Activated CD4-positive, alpha-beta T cell treated with anti-CD3 and anti-CD28 coated beads, Interleukin-2, amount 10 ng/mL, durations not matched to agents 7 days and 5 days (primary cell): Measurements from ENCODE around the gene GDAP1L1. TPM values are rescaled to one million over a fixed set of nuclear protein-coding genes. Genes with fewer than 3 reads are reported as not detected.

Source experiments
- CTCF ChIA-PET: fragments of 350-600 bp; sonication (Branson Sonifier 250); formaldehyde crosslinking; loops from one replicate; lab custom pipeline; 2021; ENCODE audit warnings: antibody characterized with exemption; lab: Charles Lee
- POLR2A ChIA-PET: fragments of 350-600 bp; sonication (Branson Sonifier 250); formaldehyde crosslinking; loops from one replicate; lab custom pipeline; 2021; ENCODE audit warnings: antibody characterized with exemption; lab: Charles Lee
- DNase-seq: peaks from one replicate; pipeline ENCODE4 v3.0.0-alpha.2; 2020
- H3K27ac Mint-ChIP-seq: one replicate; pipeline ENCODE4 v1.8.0; 2021; ENCODE audit warnings: mild to moderate bottlenecking, moderate library complexity, mixed read lengths
- H3K27me3 Mint-ChIP-seq: one replicate; pipeline ENCODE4 v1.8.0; 2021; ENCODE audit warnings: mixed read lengths
- H3K36me3 Mint-ChIP-seq: one replicate; pipeline ENCODE4 v1.8.0; 2021; ENCODE audit warnings: low read depth, mixed read lengths
- H3K4me1 Mint-ChIP-seq: one replicate; pipeline ENCODE4 v1.8.0; 2021; ENCODE audit warnings: mixed read lengths
- H3K4me3 Mint-ChIP-seq: one replicate; pipeline ENCODE4 v1.8.0; 2021; ENCODE audit warnings: mild to moderate bottlenecking, moderate library complexity, mixed read lengths
- H3K9me3 Mint-ChIP-seq: one replicate; pipeline ENCODE4 v1.8.0; 2021; ENCODE audit warnings: mixed read lengths
- total RNA-seq, 2 experiments: library from RNA; stranded (reverse); gene quantifications; one replicate each; pipeline ENCODE4 v1.2.3, GENCODE V29; 2021

The GDAP1L1 gene
- total RNA-seq, 2 experiments from 2014 or later = not detected

DNA sequence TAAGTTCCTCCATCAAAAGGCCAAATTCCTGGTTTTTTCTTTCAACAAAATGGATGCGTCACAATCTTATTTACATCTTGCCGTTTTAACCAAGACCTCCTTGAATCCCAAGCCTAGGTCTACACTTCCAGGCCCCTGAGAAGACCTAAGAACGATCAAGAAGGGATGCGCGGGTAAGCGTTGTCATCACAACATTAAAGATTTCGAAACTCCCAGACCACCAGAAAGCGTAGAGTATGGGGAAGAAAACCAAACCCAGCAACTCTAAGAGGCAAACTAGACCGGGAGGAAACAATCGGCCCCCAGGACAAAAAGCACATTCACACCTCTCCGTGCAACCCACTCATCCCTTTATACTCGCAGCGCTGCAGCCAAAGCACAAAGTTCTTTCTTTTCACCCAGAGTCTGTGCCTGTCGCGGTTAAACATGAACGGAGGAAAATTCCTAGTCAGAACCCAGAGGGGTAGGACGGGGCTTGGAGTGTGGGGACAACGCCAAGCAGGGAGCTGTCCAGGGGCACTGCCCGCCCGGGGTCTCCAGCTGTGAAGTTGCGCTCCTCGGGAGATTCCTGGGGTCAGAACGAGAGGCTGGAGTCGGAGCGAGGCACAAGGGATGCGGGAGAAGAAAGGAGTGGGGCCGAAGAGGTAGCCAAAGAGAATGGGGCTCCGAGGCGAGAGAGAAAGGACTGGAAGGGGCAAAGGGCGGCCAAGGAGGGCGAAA lies 37.3 kb upstream of the GDAP1L1 start:
- peak; percentile 18 for DNase-seq
- CTCF ChIA-PET = interaction anchor here (1.0 to 1.3 kb wide), 3 partner anchors 7 to 101 kb away, joined by 3 to 4 read pairs (median 3); partner anchors contain the start of gene FITM2
- Mint-ChIP-seq H3K27ac (peak overlapping the region; percentile 97), H3K27me3 (no peaks in the 10 kb centered on the region), H3K4me3 (peak overlapping the region; percentile 87), H3K9me3 (no peaks in the 10 kb centered on the region), H3K4me1 (peaks cover 53% of the 10 kb centered on the region), H3K36me3 (peaks cover 14% of the 10 kb centered on the region)
- POLR2A ChIA-PET = no interaction called here

DNA sequence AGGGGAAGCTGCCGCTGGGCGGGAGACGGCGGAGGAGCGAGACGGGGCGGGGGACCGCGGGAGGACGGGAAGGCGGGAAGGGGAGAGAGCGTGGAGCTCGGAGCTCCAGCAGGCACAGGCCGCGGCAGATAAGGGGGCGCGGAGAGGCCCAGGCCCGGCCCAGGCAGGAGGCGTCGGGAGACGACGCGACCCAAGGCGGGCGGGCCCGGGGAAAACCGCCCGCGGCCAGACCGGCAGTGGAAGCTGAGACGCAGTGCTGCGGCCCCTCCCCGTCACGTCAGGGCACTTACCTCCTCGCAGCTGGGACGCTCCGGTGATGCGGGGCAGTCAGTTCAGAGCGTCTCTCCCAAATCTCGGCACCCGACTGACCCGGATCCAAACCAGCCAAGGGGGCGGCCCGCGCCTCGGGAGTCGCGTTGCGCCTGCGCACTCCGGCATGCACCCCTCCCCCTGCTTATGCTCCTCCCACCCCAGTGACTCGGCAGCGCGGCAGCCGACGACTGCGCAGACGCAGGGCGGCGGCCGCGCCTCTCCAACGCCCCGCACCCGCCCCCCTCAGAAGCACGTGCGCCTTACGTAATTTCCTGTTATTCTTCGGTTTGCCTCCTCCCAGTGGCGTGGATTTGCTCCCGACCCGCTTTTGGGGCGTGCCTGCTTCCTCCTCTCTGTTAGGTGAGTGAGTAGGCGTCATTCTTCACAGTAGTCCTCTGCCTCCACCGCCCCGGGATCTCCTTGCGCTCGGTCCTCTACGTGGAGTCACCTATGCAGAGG lies 36.5 kb upstream of the GDAP1L1 start, which contains the start of gene OSER1:
Gene OSER1, minus strand, starts transcription at position 366 of the 771 bp plus-strand sequence. CDS start 3,814 bp downstream, outside the sequence.
- CTCF ChIA-PET = interaction anchor here (1.0 to 1.3 kb wide), 2 partner anchors 11 to 100 kb away, joined by 3 read pairs; partner anchors contain the start of gene FITM2
- H3K36me3 Mint-ChIP-seq = peaks cover 11% of the 10 kb centered on the region
- H3K4me3 Mint-ChIP-seq = peak within 1 kb of the TSS; percentile 87
- peak; percentile 99 for DNase-seq
- H3K27me3 Mint-ChIP-seq = no peaks in the 10 kb centered on the region
- H3K4me1 Mint-ChIP-seq = peaks cover 57% of the 10 kb centered on the region
- H3K27ac Mint-ChIP-seq = peak within 1 kb of the TSS; percentile 97
- no peaks in the 10 kb centered on the region for H3K9me3 Mint-ChIP-seq
- POLR2A ChIA-PET = no interaction called here

DNA sequence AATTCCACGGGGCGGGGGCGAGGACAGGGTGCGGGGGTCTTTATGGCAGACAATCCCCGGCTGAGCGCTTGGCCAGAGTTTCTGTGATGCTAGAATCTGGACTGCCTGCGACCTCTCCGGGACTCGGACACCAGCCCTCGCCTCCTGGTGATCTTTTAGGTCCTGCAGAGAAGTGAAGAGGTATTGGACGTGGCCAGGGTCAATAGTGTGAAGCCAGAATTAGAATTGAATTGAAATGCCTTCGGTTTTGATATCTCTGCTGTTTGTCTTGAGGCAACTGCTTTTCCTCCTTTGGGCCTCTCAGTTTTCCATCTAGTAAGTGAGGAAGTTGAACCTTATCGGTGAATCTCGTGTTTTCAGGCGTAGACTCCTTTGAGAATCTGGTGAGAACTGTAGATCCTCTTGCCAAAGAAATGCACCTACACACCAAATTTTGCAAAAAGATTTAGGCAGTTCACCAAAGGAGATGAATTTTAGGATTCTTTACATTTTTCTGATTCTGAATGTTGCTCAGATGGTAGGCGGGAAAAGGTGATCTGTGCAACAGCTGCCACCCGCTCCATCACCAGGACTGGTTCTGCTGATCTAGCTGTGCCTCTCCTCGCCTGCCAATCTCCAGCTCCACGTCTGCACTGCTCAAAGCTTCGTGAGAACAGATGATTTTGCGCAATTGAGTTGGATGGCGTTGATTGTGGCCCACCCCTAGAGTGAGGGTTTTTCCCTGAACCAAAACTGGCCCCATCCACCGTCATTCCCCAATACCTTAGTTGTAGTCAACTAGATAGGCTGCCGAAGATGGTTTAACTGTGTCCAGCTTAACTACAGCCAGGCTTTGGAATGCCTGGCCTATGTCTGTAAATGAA lies 35.7 kb upstream of the GDAP1L1 start:
- peaks cover 6% of the 10 kb centered on the region for H3K36me3 Mint-ChIP-seq
- H3K9me3 Mint-ChIP-seq = no peaks in the 10 kb centered on the region
- POLR2A ChIA-PET = no interaction called here
- H3K27ac Mint-ChIP-seq = peak overlapping the region; percentile 97
- H3K4me1 Mint-ChIP-seq = peaks cover 59% of the 10 kb centered on the region
- CTCF ChIA-PET = interaction anchor here (1.2 to 9.9 kb wide), 2 partner anchors 14 to 100 kb away, joined by 3 to 144 read pairs; partner anchors contain the start of gene FITM2
- H3K27me3 Mint-ChIP-seq = no peaks in the 10 kb centered on the region
- peak overlapping the region; percentile 87 for H3K4me3 Mint-ChIP-seq
- no peak for DNase-seq

DNA sequence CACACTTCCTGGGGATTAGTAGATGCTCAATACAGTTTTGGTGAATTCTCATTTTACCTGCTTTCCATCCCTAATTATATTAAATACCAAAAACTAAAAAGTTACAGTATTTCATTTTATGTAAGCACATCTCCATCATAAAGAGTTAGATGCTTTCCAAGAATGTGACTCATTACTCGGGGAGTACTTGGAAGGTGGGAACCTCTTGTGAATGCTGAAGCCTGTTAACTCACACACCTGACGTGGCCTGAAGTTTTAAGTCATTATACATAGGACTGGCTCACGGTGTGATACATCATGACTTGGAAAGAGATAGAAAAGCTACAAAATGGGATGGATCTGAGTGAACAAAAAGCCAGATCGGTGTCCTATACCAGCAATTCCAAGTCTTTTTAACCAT lies 34.3 kb upstream of the GDAP1L1 start:
- H3K27ac Mint-ChIP-seq = no peak overlapping the region
- peaks cover 5% of the 10 kb centered on the region for H3K36me3 Mint-ChIP-seq
- no peaks in the 10 kb centered on the region for H3K9me3 Mint-ChIP-seq
- ChIA-PET CTCF (interaction anchor here (1.3 to 9.9 kb wide), 2 partner anchors 18 to 98 kb away, joined by 3 to 144 read pairs; partner anchors contain the start of gene FITM2), POLR2A (no interaction called here)
- H3K4me3 Mint-ChIP-seq = no peak overlapping the region
- H3K4me1 Mint-ChIP-seq = peaks cover 63% of the 10 kb centered on the region
- no peaks in the 10 kb centered on the region for H3K27me3 Mint-ChIP-seq
- no peak for DNase-seq

DNA sequence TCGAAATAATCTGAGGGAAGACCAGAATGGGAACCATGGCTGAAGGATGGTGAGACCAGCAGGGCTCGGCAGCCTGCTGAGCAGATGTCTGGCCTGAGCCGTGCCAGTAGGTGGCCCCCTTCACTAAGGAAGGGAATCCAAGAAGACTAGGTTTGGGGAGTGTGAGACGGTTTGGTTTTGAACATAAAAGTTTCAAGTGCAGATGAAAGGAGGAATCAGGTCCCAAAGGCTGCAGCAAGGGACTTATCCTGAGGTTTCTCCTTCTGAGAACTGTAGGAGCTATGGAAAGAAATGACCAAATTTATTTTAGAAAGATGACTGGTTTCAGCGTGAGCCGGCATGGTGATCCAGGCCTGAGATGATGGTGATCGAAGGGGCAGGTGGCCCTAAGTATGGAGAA lies 32.0 kb upstream of the GDAP1L1 start:
- Mint-ChIP-seq H3K4me1 (peaks cover 65% of the 10 kb centered on the region), H3K27me3 (no peaks in the 10 kb centered on the region), H3K9me3 (no peaks in the 10 kb centered on the region), H3K36me3 (no peaks in the 10 kb centered on the region), H3K27ac (peak overlapping the region; percentile 0), H3K4me3 (no peak overlapping the region)
- DNase-seq = peak; percentile 83
- CTCF ChIA-PET = interaction anchor here (0.7 to 9.9 kb wide), 5 partner anchors 96 to 483 kb away, joined by 3 to 144 read pairs (median 3); partner anchors contain the start of gene FITM2
- POLR2A ChIA-PET = no interaction called here

DNA sequence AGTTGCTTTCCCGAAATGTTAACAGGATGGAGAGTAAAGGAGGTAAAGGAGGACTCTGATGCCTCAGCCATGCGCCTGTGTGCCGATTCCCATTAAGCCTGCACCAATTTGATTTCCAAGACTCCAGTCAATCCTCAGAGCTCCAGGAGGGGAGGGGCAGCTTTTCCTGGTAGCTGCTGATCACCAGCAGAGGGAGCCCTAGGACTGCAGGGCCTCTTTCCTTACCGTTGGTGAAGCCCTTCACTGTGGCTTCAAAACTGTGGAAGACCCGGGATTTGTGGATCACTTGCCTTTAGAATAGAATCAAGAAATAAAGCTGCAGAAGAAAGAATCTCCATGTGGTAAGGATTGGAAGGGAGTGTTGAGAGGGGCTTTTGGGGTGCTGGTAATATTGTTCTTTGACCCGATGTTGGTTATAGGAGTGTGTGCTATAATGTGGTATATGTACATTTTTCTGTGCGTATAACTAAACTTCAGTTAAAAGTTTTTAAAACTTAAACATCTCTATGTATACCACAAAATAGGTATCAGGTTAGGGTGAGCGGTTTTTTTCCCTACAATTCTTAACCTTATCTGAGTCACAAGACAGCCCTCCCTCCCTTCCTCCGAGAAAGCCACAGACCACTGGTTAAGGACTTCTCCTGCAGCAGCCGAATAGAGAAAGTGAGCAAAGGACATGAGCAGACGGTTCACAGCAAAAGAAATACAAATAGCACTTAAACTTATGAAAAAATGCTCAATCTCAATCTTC lies 29.6 kb upstream of the GDAP1L1 start:
- ChIA-PET CTCF (interaction anchor here (0.6 to 9.9 kb wide), 30 partner anchors 8 to 500 kb away, joined by 3 to 144 read pairs (median 4); partner anchors contain the start of gene FITM2), POLR2A (interaction anchor here (0.6 to 1.2 kb wide), 2 partner anchors 94 to 114 kb away, joined by 3 read pairs; partner anchors contain the start of gene FITM2)
- Mint-ChIP-seq H3K4me3 (peak overlapping the region; percentile 73), H3K4me1 (peaks cover 58% of the 10 kb centered on the region), H3K36me3 (no peaks in the 10 kb centered on the region), H3K27ac (peak overlapping the region; percentile 95), H3K9me3 (no peaks in the 10 kb centered on the region), H3K27me3 (no peaks in the 10 kb centered on the region)
- peak; percentile 84 for DNase-seq

DNA sequence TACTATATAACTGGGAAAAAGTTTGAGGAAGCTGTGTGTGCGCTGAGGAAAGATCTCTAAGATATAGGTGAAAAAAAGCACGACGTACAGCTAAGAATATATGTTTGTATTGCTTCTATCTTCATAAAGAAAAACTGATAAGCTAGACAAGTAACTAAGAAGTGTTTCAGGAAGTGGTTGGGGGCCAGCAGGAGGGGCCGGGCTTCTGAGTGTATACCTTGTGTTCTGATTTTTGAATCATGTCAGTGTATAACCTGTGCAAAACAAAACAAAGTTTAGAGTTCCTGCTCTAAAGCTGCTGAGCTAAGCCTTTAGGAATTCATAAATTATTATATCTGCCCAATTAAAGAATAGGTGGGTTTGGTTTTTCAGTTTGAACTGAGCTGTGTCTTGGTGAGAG lies 28.7 kb upstream of the GDAP1L1 start:
- H3K4me3 Mint-ChIP-seq = peak overlapping the region; percentile 73
- no peaks in the 10 kb centered on the region for H3K27me3 Mint-ChIP-seq
- H3K4me1 Mint-ChIP-seq = peaks cover 58% of the 10 kb centered on the region
- H3K27ac Mint-ChIP-seq = peak overlapping the region; percentile 95
- ChIA-PET CTCF (interaction anchor here (0.6 to 9.9 kb wide), 13 partner anchors 11 to 243 kb away, joined by 3 to 144 read pairs (median 4); partner anchors contain the start of gene FITM2), POLR2A (interaction anchor here (0.6 to 1.2 kb wide), 2 partner anchors 93 to 113 kb away, joined by 3 read pairs; partner anchors contain the start of gene FITM2)
- H3K9me3 Mint-ChIP-seq = no peaks in the 10 kb centered on the region
- H3K36me3 Mint-ChIP-seq = no peaks in the 10 kb centered on the region
- DNase-seq = peak; percentile 70

DNA sequence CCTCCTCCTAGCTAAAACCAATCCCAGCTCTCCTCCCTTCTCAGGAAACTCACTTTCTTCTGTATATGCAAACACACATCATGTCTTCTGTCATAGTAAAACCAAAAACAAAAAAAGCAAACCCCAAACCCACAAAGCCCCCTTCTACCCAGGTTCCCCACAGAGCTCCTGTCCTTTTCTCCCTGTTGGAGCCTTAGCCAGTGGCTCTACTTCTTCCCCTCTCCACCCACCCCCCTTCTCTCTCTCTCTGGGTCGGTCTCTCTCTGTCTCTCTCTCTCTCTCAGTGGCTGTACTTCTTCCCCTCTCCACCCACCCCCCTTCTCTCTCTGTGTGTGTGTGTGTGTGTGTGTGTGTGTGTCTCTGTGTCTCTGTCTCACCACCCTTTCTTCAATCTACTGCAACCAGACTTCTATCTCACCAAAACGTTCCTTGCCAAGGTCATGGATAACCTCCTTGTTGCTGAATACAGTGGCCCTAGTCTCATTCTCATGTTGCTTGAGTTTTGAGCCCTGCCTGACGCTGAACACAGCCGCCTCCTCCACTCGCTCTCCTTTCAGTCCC lies 27.9 kb upstream of the GDAP1L1 start:
- H3K36me3 Mint-ChIP-seq = no peaks in the 10 kb centered on the region
- H3K9me3 Mint-ChIP-seq = no peaks in the 10 kb centered on the region
- H3K4me3 Mint-ChIP-seq = peak overlapping the region; percentile 73
- peaks cover 58% of the 10 kb centered on the region for H3K4me1 Mint-ChIP-seq
- ChIA-PET CTCF (interaction anchor here (1.1 to 9.9 kb wide), 6 partner anchors 10 to 162 kb away, joined by 4 to 144 read pairs (median 6); partner anchors contain the start of gene FITM2), POLR2A (interaction anchor here (1.2 kb wide), 1 partner anchor 92 kb away, joined by 3 read pairs; the partner anchor contains the start of gene FITM2)
- no peaks in the 10 kb centered on the region for H3K27me3 Mint-ChIP-seq
- peak overlapping the region; percentile 95 for H3K27ac Mint-ChIP-seq
- DNase-seq = peak; percentile 30

DNA sequence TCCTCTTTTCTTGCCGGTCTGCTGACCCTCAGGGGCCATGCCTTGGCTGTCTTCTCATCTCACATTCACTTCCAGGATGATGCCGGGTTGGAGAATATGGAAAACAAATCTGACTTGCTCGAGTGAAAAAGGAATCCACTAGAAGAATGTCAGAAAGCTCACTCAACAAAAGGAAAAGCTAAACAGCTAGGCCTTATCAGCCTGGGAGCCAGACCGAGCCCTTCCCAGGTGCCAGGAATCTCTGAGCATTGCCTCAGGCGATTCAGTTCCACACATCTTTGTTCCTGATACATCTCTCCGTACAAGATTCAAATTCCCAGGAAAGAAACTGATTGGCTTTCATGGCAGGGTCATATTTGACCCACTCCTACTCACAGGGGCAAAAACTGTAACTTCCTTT lies 27.3 kb upstream of the GDAP1L1 start:
- peak overlapping the region; percentile 95 for H3K27ac Mint-ChIP-seq
- H3K27me3 Mint-ChIP-seq = no peaks in the 10 kb centered on the region
- no peaks in the 10 kb centered on the region for H3K9me3 Mint-ChIP-seq
- peak overlapping the region; percentile 41 for H3K4me3 Mint-ChIP-seq
- DNase-seq = no peak
- peaks cover 57% of the 10 kb centered on the region for H3K4me1 Mint-ChIP-seq
- ChIA-PET POLR2A (interaction anchor here (0.6 kb wide), 1 partner anchor 164 kb away, joined by 3 read pairs; no protein-coding TSS in a partner anchor), CTCF (interaction anchor here (1.1 to 9.9 kb wide), 2 partner anchors 45 to 91 kb away, joined by 4 to 144 read pairs; partner anchors contain the start of gene FITM2)
- no peaks in the 10 kb centered on the region for H3K36me3 Mint-ChIP-seq

DNA sequence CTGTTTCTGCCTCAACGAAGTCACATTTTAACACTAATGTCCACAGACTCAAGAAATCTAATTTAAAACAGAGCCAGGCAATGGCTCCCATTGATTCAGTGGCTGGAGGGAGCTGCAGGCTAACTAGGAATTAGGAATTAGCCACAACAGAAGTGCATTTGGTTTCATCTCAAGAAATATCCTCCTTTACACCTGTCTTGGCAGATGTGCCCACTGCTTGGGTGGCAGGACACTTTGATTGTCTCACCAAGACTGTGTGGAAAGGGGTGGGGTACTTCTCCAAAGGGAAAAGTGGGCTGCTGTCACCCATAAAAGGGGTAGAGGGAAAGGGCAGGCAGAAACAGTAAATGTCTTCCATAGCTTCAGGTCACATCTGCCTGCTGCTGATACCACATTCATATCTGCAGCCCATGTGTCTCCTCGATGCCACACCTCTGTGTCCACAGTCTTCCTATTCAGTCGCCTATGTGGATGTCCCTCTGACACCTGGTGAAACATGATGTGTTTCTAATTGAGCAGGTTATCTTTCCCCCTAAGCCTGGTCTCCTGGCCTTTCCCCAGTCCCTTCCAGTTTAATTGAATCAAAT lies 25.6 kb upstream of the GDAP1L1 start:
- Mint-ChIP-seq H3K9me3 (no peaks in the 10 kb centered on the region), H3K36me3 (no peaks in the 10 kb centered on the region), H3K4me1 (peaks cover 46% of the 10 kb centered on the region), H3K27me3 (no peaks in the 10 kb centered on the region), H3K4me3 (no peak overlapping the region), H3K27ac (peak overlapping the region; percentile 22)
- DNase-seq = no peak
- ChIA-PET CTCF (no interaction called here), POLR2A (no interaction called here)
